T-cell (primary cell): Measurements from ENCODE around the gene LHFPL2. TPM values are rescaled to one million over a fixed set of nuclear protein-coding genes. Genes with fewer than 3 reads are reported as not detected.

ENCODE experiments used
- ATAC-seq, 4 experiments: fragments of 200-7000 bp in 3 of 4; fragments of 150-1000 bp in 1 of 4; cut with Tn5 transposase; replicated peaks in 1 of 4; 1 replicate in 3 of 4; 2 replicates in 1 of 4; pipeline ENCODE4 v1.10.0; 2021; ENCODE audit warnings: moderate library complexity in 3 of 4, mild to moderate bottlenecking in 2 of 4, moderate number of reproducible peaks in 1 of 4
- CTCF ChIA-PET, 2 donors: fragments of 300-600 bp; sonication (Branson Sonifier 250); formaldehyde crosslinking; loops; one replicate each; lab custom pipeline; 2022; ENCODE audit warnings: antibody characterized with exemption in 2 of 2; lab: Charles Lee
- POLR2A ChIA-PET, 2 donors: fragments of 300-600 bp; sonication (Branson Sonifier 250); formaldehyde crosslinking; loops; one replicate each; lab custom pipeline; 2022; ENCODE audit warnings: antibody characterized with exemption in 2 of 2; lab: Charles Lee
- DNase-seq, 35 experiments: peaks; one replicate each; pipeline versions ENCODE4 v3.0.0 to v3.0.0-alpha.2; 2013 to 2023
- H3K27ac ChIP-seq: one replicate; pipeline ENCODE4 v1.5.1; 2013; ENCODE audit warnings: low read length
- H3K27me3 ChIP-seq, 2 experiments: replicated peaks in 1 of 2; 1 replicate in 1 of 2; 2 replicates in 1 of 2; pipeline versions ENCODE4 v1.6.1 to v1.7.0; 2013; ENCODE audit warnings: low read length in 1 of 2, mixed read lengths in 1 of 2; ENCODE audit not compliant: control insufficient read depth in 2 of 2, insufficient read depth in 2 of 2; ENCODE audit errors: extremely low read depth in 1 of 2
- H3K36me3 ChIP-seq, 2 donors: 1 replicate in 1 of 2; 2 replicates in 1 of 2; pipeline versions ENCODE4 v1.6.1 to v1.7.0; 2013; ENCODE audit warnings: low read length in 1 of 2; ENCODE audit not compliant: control insufficient read depth in 2 of 2, insufficient read depth in 1 of 2; ENCODE audit errors: extremely low read depth in 1 of 2
- H3K4me1 ChIP-seq, 2 experiments: 1 replicate in 1 of 2; 2 replicates in 1 of 2; pipeline versions ENCODE4 v1.6.1 to v1.7.0; 2013; ENCODE audit warnings: low read length in 2 of 2, mixed read lengths in 1 of 2; ENCODE audit not compliant: insufficient read depth in 2 of 2, control insufficient read depth in 1 of 2; ENCODE audit errors: extremely low read depth in 1 of 2
- H3K4me3 ChIP-seq, 2 donors: 1 replicate in 1 of 2; 2 replicates in 1 of 2; pipeline versions ENCODE4 v1.5.1 to v1.7.0; 2013; ENCODE audit warnings: mild to moderate bottlenecking in 2 of 2, low read length in 1 of 2, moderate library complexity in 1 of 2; ENCODE audit not compliant: control insufficient read depth in 1 of 2; ENCODE audit errors: extremely low read depth in 1 of 2
- H3K9me3 ChIP-seq: 2 replicates; pipeline ENCODE4 v1.7.0; 2013
- H3K27ac Mint-ChIP-seq, 2 donors: one replicate each; pipeline ENCODE4 v1.8.0; 2020 to 2021; ENCODE audit warnings: mild to moderate bottlenecking in 2 of 2, mixed read lengths in 2 of 2
- H3K27me3 Mint-ChIP-seq, 2 donors: one replicate each; pipeline ENCODE4 v1.8.0; 2021 to 2022; ENCODE audit warnings: mixed read lengths in 2 of 2
- H3K36me3 Mint-ChIP-seq: one replicate; pipeline ENCODE4 v1.8.0; 2021; ENCODE audit warnings: mixed read lengths
- H3K4me1 Mint-ChIP-seq, 3 donors: one replicate each; pipeline ENCODE4 v1.8.0; 2020 to 2022; ENCODE audit warnings: mixed read lengths in 3 of 3, mild to moderate bottlenecking in 1 of 3
- H3K4me3 Mint-ChIP-seq, 3 donors: one replicate each; pipeline ENCODE4 v1.8.0; 2020 to 2022; ENCODE audit warnings: mild to moderate bottlenecking in 3 of 3, mixed read lengths in 3 of 3, moderate library complexity in 3 of 3
- H3K9me3 Mint-ChIP-seq, 3 donors: one replicate each; pipeline ENCODE4 v1.8.0; 2020 to 2022; ENCODE audit warnings: mixed read lengths in 3 of 3
- WGBS: methylation state at CpG from one replicate; pipeline ENCODE4 v1.1.5; 2013; ENCODE audit warnings: missing lambda C conversion rate; ENCODE audit not compliant: insufficient coverage; 5-methylcytosine and 5-hydroxymethylcytosine counted together
- total RNA-seq, 35 experiments: library from RNA in 6 of 35; stranded (reverse) in 6 of 35; fragments of 120-200 nt in 1 of 35; gene quantifications; one replicate each; pipeline versions ENCODE4 v1.2.1 to v1.2.4 and lab custom pipeline; 2013 to 2026

Gene LHFPL2
- total RNA-seq, 5 donors from 2014 or later (not counting 1 experiment from before 2014, with no cell fraction given) = 0.19 to 1.9 (median 0.82) TPM

DNA sequence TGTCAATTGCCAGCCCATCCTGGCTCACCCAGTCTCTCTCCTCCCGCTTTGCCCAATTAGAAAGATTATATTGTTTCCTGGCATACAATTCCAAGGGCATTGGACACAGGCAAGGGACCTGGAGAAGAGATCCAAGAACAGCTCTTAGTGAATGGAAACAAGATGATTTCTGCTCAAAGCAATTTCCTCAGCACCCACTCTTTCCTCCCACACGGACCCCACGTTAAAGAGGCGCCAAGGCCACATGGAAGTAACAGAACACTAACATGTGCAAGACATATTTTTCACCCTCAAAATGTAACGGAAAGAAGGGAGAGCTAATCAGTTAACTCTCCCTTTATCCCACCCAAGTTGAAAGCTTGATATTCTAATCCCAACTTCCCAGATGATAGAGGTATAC lies 111.2 kb downstream of the LHFPL2 start:
- DNase-seq = no peak
- H3K27ac ChIP-seq = no peak overlapping the region
- 44% methylated on average over 3 of the region's 5 CpGs for WGBS
- Mint-ChIP-seq H3K4me1 (no peaks in the 10 kb centered on the region), H3K27ac (no peak overlapping the region), H3K36me3 (no peaks in the 10 kb centered on the region), H3K4me3 (no peak overlapping the region), H3K9me3 (no peaks in the 10 kb centered on the region), H3K27me3 (peaks cover 0 to under 1% of the 10 kb centered on the region in 2 donors)
- no peaks in the 10 kb centered on the region for H3K4me1 ChIP-seq
- H3K9me3 ChIP-seq = no peaks in the 10 kb centered on the region
- ChIA-PET CTCF (interaction anchor here in 1 of 2 donors (0.8 kb wide), 1 partner anchor 429 kb away, joined by 3 read pairs; no protein-coding TSS in a partner anchor), POLR2A (no interaction called here)
- H3K4me3 ChIP-seq = no peak overlapping the region
- ATAC-seq = no peak
- no peaks in the 10 kb centered on the region for H3K36me3 ChIP-seq
- H3K27me3 ChIP-seq = peaks cover 0 to 15% of the 10 kb centered on the region in 2 experiments

DNA sequence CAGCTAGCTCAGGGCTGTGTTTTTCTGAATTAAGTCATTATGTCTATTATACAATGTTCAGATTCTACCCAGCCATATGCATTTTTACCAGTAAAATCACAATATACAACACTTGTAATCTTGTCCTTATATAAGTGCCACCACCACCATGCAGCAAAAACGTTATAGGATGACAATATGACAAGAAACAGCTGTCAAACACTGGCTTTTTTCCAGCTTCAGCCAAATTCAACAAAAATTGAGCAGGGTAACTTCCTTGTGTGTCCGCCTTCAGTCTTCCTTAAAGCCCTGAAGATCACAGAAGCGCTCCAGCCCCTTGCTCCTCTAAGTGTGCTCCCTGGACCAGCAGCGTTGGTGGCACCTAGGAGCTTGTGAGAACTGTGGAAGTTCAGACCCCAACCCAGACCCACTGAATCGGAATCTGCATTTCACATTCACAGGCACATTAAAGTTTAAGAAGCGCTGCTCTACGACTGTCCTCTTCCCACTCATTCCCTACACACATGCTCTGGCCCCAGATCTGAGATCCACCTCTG lies 111.8 kb downstream of the LHFPL2 start:
- 79% methylated on average over 7 of the region's 7 CpGs for WGBS
- Histone ChIP-seq H3K36me3 (no peaks in the 10 kb centered on the region), H3K9me3 (no peaks in the 10 kb centered on the region), H3K4me1 (no peaks in the 10 kb centered on the region), H3K27ac (no peak overlapping the region), H3K4me3 (no peak overlapping the region), H3K27me3 (peaks cover 0 to 11% of the 10 kb centered on the region in 2 experiments)
- no peak overlapping the region for H3K27ac Mint-ChIP-seq
- no peak for ATAC-seq
- H3K36me3 Mint-ChIP-seq = no peaks in the 10 kb centered on the region
- H3K9me3 Mint-ChIP-seq = no peaks in the 10 kb centered on the region
- no peaks in the 10 kb centered on the region for H3K4me1 Mint-ChIP-seq
- no peak overlapping the region for H3K4me3 Mint-ChIP-seq
- ChIA-PET CTCF (no interaction called here), POLR2A (no interaction called here)
- DNase-seq = no peak
- H3K27me3 Mint-ChIP-seq = no peaks in the 10 kb centered on the region

DNA sequence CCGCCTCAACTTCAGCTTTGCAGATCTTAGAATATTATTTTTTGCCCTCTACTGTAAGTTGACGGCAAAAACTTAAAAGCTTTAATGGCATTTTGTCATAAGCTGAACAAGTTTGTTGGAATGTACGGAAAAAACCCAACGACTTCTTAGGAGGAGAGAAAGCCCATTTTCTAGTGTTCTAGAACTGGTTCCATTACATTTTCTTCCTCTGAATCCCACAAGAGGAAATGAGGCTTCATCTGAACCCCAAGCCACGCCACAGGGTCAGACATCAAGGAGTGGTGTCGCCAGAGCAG lies 113.7 kb downstream of the LHFPL2 start:
- Mint-ChIP-seq H3K9me3 (no peaks in the 10 kb centered on the region), H3K27me3 (no peaks in the 10 kb centered on the region), H3K4me1 (no peaks in the 10 kb centered on the region), H3K36me3 (no peaks in the 10 kb centered on the region), H3K27ac (no peak overlapping the region), H3K4me3 (no peak overlapping the region)
- H3K4me3 ChIP-seq = no peak overlapping the region
- peaks cover 0 to 6% of the 10 kb centered on the region in 2 experiments for H3K27me3 ChIP-seq
- no peaks in the 10 kb centered on the region for H3K4me1 ChIP-seq
- H3K36me3 ChIP-seq = no peaks in the 10 kb centered on the region
- no peaks in the 10 kb centered on the region for H3K9me3 ChIP-seq
- ChIA-PET CTCF (interaction anchor here in 1 of 2 donors (0.6 kb wide), 1 partner anchor 598 kb away, joined by 3 read pairs; no protein-coding TSS in a partner anchor), POLR2A (no interaction called here)
- WGBS = 77% methylated on average over 3 of the region's 6 CpGs
- no peak for ATAC-seq
- DNase-seq = no peak
- no peak overlapping the region for H3K27ac ChIP-seq

DNA sequence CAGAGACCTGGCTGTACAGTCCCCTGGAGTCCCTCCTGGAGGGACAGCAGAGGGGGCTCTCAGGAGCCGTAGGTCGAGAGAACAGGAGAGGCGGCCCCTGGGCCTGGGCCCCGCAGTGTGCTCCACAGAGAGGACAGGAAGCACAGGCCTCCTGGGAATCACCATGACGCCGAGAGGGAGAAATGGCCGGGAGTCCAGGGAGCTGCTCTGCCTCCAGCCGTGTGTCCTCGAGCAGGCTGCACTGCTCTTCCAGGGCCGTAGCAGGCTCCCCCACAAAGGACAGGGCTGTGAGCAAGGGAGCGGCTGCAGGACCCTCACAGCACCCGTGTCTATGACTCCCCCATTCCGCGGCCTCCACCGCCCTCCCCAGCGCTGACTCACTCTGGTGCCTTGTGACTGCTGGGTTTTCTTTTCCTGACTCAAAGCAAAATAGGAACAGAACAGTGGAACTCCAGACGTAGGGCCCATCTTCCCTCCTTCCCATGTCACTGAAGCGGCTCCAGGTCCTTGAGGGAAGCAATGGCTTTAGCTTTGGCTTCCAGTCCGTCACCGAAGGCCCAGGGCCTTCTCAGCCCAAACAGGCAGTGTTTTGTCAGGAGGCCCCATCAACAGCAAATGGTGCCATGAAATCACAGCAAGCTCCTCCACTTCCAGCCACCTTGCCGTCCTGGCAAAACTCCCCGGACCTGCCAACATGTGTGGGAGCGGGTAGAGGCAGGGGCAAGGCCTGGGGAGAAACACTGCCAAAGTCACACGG lies 114.2 kb downstream of the LHFPL2 start:
- Mint-ChIP-seq H3K4me1 (no peaks in the 10 kb centered on the region), H3K9me3 (no peaks in the 10 kb centered on the region), H3K27ac (no peak overlapping the region), H3K27me3 (no peaks in the 10 kb centered on the region), H3K36me3 (no peaks in the 10 kb centered on the region), H3K4me3 (no peak overlapping the region)
- ChIA-PET POLR2A (no interaction called here), CTCF (interaction anchor here in 1 of 2 donors (0.6 kb wide), 1 partner anchor 599 kb away, joined by 3 read pairs; no protein-coding TSS in a partner anchor)
- WGBS = 84% methylated on average over 24 of the region's 24 CpGs
- peak in 1 of 4 experiments; percentile 13 for ATAC-seq
- Histone ChIP-seq H3K36me3 (no peaks in the 10 kb centered on the region), H3K9me3 (no peaks in the 10 kb centered on the region), H3K4me1 (no peaks in the 10 kb centered on the region), H3K27ac (no peak overlapping the region), H3K27me3 (peaks cover 0 to 6% of the 10 kb centered on the region in 2 experiments), H3K4me3 (no peak overlapping the region)
- no peak for DNase-seq

DNA sequence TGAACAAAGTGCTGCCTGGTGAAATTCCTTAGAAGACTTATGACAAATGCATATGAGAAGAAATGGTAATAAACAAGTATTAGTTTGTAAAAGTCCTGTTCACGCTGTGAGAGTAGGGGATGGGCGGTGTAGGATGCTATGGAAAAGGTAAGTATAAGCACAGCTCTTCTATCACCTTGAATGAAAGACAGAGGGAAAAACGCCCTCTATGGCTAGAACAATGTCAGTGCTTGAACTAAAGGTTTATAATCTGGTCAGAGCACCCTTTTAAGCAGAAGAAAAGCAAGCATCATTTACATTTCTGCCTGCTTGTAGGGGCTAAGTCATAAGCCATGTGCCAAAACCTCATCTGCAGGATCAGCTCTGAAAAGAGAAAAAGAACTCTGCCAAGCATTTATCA lies 115.2 kb downstream of the LHFPL2 start:
- POLR2A ChIA-PET = no interaction called here
- Histone ChIP-seq H3K4me3 (no peak overlapping the region), H3K4me1 (no peaks in the 10 kb centered on the region), H3K27ac (no peak overlapping the region), H3K27me3 (peaks cover 0 to 6% of the 10 kb centered on the region in 2 experiments), H3K36me3 (no peaks in the 10 kb centered on the region), H3K9me3 (no peaks in the 10 kb centered on the region)
- Mint-ChIP-seq H3K4me1 (no peaks in the 10 kb centered on the region), H3K27me3 (no peaks in the 10 kb centered on the region), H3K9me3 (no peaks in the 10 kb centered on the region), H3K4me3 (no peak overlapping the region), H3K36me3 (no peaks in the 10 kb centered on the region), H3K27ac (no peak overlapping the region)
- 50% methylated on average over 2 of the region's 3 CpGs for WGBS
- ATAC-seq = no peak
- DNase-seq = peak in 1 of 35 experiments; percentile 6
- CTCF ChIA-PET = interaction anchor here in 1 of 2 donors (0.6 kb wide), 1 partner anchor 208 kb away, joined by 3 read pairs; no protein-coding TSS in a partner anchor

DNA sequence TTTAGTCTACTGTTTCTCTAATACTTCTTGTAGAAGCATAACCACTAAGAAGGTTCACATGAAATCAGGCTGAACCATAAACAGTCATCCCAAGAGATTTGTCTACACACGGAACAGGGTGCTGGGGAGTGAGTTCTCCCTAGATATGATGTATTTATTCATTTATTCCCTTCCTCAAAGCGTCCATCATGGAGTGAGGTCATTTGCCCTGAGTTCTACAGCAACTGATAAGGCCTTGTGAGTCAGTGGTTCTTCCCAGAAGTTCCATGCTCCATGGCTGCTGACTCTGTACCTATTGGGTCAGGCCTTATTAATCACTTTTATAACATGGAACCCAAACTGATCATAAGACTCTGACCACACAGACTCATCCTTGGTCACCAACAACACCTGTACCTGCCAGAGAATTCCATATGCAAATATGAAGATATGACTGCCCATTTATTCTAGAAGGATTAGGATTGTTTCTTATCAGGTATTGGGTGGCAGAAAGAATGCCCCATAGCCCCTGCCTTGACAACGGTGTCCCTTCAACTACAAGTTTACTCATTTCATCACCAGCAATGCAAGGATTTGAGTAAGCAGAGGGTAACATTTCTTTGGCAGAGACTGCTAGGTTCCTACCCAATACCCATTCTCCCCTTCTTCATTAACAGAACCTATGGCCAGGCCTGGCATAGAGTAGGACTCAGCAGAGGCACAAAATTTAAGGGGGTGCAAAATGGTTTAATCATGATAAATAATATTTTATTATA lies 118.1 kb downstream of the LHFPL2 start:
- no peaks in the 10 kb centered on the region for H3K4me1 Mint-ChIP-seq
- POLR2A ChIA-PET = no interaction called here

More for the DNA sequence above, 118.1 kb downstream of the LHFPL2 start:
- no peaks in the 10 kb centered on the region for H3K36me3 ChIP-seq
- no peak for DNase-seq
- CTCF ChIA-PET = no interaction called here
- H3K27me3 Mint-ChIP-seq = peaks cover 4 to 5% of the 10 kb centered on the region in 2 donors
- peaks cover 0 to 3% of the 10 kb centered on the region in 2 experiments for H3K27me3 ChIP-seq
- 40% methylated on average over 1 of the region's 3 CpGs for WGBS
- H3K27ac Mint-ChIP-seq = no peak overlapping the region
- H3K36me3 Mint-ChIP-seq = no peaks in the 10 kb centered on the region
- no peaks in the 10 kb centered on the region for H3K9me3 Mint-ChIP-seq
- no peak for ATAC-seq
- H3K4me3 Mint-ChIP-seq = no peak overlapping the region
- no peak overlapping the region for H3K4me3 ChIP-seq
- no peaks in the 10 kb centered on the region for H3K4me1 ChIP-seq
- H3K9me3 ChIP-seq = no peaks in the 10 kb centered on the region
- no peak overlapping the region for H3K27ac ChIP-seq
